Lower leg skin (tissue), 4 donors: ENCODE measurements around the gene BCL2. TPM values are rescaled to one million over a fixed set of nuclear protein-coding genes. Genes with fewer than 3 reads are reported as not detected.
"Not testable (repeated sequence)": the region's sequence is repeated elsewhere in the genome, so short reads cannot be mapped to it uniquely, and the experiment has no call there.

Experiments used
- DNase-seq, 2 donors: peaks; one replicate each; pipeline ENCODE4 v3.0.0-alpha.2; 2019; ENCODE audit warnings: low spot score in 2 of 2
- H3K4me3 ChIP-seq: fragments of 200-600 bp; sonication (generic); 2 replicates; pipeline ENCODE4 v1.5.1; 2017; ENCODE audit warnings: mild to moderate bottlenecking, low read depth; ENCODE audit not compliant: poor library complexity, severe bottlenecking
- POLR2A ChIP-seq, 2 donors: fragments of 450-650 bp; IDR thresholded peaks; one replicate each; pipeline ENCODE4 v1.6.1; 2016 to 2017; ENCODE audit warnings: antibody characterized with exemption in 2 of 2, mild to moderate bottlenecking in 1 of 2, moderate library complexity in 1 of 2
- WGBS, 2 donors: methylation state at CpG; one replicate each; pipeline ENCODE4 v1.1.5; 2018; 5-methylcytosine and 5-hydroxymethylcytosine counted together
- intact Hi-C: fragments of 100-400 bp; cut with DNase I; formaldehyde crosslinking; loops from one replicate; pipeline ENCODE4 v1.15.0; 2023; ENCODE audit warnings: low total_unique reads
- total RNA-seq, 4 donors: library from RNA; depleted of rRNA; stranded (reverse); fragments of >200 nt; gene quantifications; one replicate each; pipeline ENCODE4 v1.1.0, GENCODE V29; 2016
- TF ChIP-seq, protein P1 (sequence below), 3 donors: fragments of 450-650 bp; IDR thresholded peaks; one replicate each; pipeline ENCODE4 v1.5.1; 2016; ENCODE audit warnings: antibody characterized with exemption in 3 of 3, mild to moderate bottlenecking in 3 of 3, moderate library complexity in 2 of 3

Gene BCL2
- total RNA-seq, 4 donors from 2014 or later, result 12.8 to 21.7 (median 18.2) TPM

DNA sequence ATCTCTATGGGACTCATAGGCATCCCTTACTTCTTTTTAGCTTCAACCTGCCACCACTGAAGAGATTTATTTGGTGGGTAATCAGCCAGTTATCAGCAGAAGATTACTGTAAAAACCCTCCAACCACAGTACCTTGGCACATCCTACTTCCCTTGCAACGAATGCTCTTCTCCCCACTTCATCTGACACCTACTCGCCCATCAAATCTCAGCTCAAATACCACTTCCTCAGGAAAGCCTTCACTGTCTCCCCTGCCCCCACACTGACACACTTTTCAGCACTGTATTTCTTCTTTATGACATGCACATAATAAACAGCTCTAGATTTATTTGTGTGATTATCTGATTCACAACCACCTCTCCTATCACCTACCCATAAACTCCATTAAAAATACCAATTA, 44.4 kb upstream of the BCL2 start:
- H3K4me3 ChIP-seq, result no peak overlapping the region
- intact Hi-C loops, result no loop called here
- WGBS, 2 donors, result 51 to 68% methylated on average over 2 of the region's 2 CpGs
- no peak for DNase-seq
- TF ChIP-seq POLR2A (IDR thresholded peaks at IDR 0.05), result no peak
- TF ChIP-seq, protein P1, sequence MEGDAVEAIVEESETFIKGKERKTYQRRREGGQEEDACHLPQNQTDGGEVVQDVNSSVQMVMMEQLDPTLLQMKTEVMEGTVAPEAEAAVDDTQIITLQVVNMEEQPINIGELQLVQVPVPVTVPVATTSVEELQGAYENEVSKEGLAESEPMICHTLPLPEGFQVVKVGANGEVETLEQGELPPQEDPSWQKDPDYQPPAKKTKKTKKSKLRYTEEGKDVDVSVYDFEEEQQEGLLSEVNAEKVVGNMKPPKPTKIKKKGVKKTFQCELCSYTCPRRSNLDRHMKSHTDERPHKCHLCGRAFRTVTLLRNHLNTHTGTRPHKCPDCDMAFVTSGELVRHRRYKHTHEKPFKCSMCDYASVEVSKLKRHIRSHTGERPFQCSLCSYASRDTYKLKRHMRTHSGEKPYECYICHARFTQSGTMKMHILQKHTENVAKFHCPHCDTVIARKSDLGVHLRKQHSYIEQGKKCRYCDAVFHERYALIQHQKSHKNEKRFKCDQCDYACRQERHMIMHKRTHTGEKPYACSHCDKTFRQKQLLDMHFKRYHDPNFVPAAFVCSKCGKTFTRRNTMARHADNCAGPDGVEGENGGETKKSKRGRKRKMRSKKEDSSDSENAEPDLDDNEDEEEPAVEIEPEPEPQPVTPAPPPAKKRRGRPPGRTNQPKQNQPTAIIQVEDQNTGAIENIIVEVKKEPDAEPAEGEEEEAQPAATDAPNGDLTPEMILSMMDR (IDR thresholded peaks at IDR 0.05), result no peak

DNA sequence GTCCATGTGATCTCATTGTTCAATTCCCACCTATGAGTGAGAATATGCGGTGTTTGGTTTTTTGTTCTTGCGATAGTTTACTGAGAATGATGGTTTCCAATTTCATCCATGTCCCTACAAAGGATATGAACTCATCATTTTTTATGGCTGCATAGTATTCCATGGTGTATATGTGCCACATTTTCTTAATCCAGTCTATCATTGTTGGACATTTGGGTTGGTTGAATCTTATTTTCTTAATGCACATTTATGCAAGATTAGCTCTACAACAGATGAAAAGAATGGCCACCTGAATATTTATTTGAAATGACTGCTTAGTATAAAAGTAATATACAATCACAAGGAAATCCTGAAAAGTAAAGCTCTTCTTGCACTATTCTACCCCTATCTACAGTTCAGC, 43.9 kb upstream of the BCL2 start:
- DNase-seq, intact Hi-C loops, H3K4me3 ChIP-seq: not testable (repeated sequence)
- WGBS, 2 donors, result no CpG with 5 or more reads among the region's 2 CpGs

DNA sequence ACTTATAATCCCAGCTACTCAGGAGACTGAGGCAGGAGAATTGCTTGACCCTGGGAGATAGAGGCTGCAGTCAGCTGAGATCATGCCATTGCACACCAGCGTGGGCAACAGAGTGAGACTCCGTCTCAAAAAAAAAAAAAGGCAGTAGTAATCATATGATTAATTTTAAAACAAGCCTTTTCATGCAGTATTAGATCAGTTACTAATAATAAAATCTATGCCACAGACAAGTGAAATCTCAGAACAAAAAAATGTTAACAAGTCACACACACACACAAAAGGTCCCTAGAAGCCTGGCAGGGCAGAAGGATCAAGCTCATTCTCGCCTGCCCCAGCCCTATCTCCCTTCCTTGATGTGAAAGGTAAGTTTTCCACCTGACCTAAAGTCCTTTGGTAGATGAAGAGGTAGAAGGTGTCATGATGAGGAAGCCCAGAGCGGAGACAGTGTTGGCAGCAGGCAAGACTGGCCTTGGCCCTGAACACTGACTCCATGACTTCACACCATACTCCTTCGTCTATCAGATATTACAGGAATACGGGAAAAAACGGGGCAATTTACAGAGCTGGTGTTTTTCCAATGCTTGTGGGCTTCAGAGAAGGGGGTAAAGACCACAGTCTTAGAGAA, 36.8 kb upstream of the BCL2 start:
- intact Hi-C loops, result no loop called here
- TF ChIP-seq POLR2A (IDR thresholded peaks at IDR 0.05), result no peak
- TF ChIP-seq, protein P1 (IDR thresholded peaks at IDR 0.05), result no peak
- 53 to 61% methylated on average over 7 of the region's 7 CpGs for WGBS, 2 donors
- H3K4me3 ChIP-seq, result no peak overlapping the region
- DNase-seq, result no peak

DNA sequence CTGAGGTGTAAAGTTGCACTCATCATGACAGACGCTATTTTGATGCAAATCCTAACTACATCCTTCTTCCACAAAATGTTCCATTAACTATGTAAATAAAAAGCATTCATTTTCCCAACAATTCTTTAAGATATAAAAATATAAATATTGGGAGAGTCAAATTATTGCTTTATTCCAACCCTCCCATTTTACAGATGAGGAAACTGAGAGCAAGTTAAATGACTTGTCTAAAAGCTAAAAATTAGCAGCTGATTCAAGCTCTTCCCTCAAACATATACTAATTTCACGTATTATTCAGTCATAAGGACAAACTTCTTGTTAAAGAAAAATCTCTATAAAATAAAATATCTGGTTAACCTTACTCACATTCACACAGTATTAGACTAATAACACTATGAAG, 30.7 kb upstream of the BCL2 start:
- intact Hi-C loops, result no loop called here

DNA sequence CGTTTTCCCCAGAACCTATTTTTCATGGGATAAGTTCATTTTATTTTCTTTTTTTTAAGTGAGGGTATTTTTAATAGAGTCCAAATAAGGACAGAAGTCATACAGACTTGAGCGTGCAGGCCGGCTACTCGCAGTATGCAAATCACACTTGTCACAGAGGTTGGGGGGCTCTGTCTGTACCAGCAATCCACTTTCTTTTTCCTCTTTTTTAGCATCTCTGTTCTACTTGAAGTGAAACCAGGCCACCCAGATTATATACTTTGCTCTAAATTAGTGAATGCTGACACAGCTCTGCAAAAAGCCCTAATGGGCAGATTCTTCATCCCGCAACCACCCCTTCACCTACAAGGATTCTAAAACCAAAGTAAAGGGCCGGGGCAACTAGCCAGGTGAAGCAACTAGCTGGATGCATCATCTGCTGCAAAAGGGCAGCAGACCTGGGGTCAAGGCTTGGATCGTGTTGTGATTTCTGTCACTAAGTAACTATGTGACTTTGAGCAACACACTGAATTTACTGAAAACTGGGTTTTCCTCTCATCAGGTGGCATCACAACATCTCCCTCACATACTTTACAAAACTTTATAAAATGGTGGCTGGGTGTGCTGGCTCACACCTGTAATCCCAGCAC, 29.1 kb upstream of the BCL2 start:
- WGBS, 2 donors, result 96% methylated on average over 7 of the region's 7 CpGs
- TF ChIP-seq, protein P1 (IDR thresholded peaks at IDR 0.05), result no peak
- TF ChIP-seq POLR2A (IDR thresholded peaks at IDR 0.05), result no peak
- intact Hi-C loops, result loop anchor here (10.0 kb wide), 1 partner anchor 76 kb away; the partner anchor contains the start of gene VPS4B
- no peak for DNase-seq
- no peak overlapping the region for H3K4me3 ChIP-seq

More for the DNA sequence above, 30.7 kb upstream of the BCL2 start:
- no peak for DNase-seq
- no peak overlapping the region for H3K4me3 ChIP-seq
- WGBS, 2 donors, result 50% methylated on average over 2 of the region's 2 CpGs
- no peak for TF ChIP-seq POLR2A (IDR thresholded peaks at IDR 0.05)
- TF ChIP-seq, protein P1 (IDR thresholded peaks at IDR 0.05), result no peak

DNA sequence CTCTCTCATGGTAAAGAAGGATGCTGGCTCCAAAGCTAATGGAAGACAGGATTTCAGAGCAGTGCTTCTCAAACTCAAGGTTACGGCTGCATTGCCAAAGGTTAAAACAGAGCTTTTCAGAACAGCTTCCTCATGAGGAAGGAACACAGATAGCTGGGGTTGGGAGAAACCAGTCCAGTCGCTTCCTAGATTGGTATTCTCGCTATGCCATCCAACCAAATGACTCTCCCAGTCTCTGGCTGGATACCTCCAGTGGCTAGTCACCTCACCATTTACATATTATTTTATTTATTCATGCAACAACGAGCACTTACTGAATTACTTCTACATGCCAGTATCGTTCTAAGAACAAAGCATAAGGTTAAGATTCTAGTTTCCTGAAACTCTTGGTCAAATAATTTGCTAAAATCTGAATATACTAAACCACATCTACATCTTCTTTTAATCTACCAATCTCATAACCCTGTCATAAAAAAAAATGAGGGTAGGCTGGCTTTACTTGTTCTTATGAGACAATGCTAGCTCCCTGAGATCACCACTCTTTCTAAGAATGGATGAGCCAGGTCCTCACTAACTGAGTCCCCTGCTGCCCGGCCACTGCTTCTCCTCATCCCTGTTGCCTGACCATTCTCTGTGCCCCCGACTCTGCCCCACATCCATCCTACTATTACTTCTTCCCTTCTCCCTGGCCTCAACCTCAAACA, 27.1 kb upstream of the BCL2 start:
- no peak for DNase-seq
- H3K4me3 ChIP-seq, result no peak overlapping the region
- intact Hi-C loops, result loop anchor here (10.0 kb wide), 1 partner anchor 78 kb away; the partner anchor contains the start of gene VPS4B
- TF ChIP-seq, protein P1 (IDR thresholded peaks at IDR 0.05), result no peak
- no peak for TF ChIP-seq POLR2A (IDR thresholded peaks at IDR 0.05)
- WGBS, 2 donors, result 59 to 63% methylated on average over 7 of the region's 7 CpGs
